ENCODE data around the gene CALN1. TPM values are rescaled to one million over a fixed set of nuclear protein-coding genes. Genes with fewer than 3 reads are reported as not detected.

The CALN1 gene
- total and polyA plus RNA-seq, 2 of the 8 experiments (the other 6 are each of a cell fraction or from before 2014, with no cell fraction given), result 6.4 to 15.2 TPM

DNA sequence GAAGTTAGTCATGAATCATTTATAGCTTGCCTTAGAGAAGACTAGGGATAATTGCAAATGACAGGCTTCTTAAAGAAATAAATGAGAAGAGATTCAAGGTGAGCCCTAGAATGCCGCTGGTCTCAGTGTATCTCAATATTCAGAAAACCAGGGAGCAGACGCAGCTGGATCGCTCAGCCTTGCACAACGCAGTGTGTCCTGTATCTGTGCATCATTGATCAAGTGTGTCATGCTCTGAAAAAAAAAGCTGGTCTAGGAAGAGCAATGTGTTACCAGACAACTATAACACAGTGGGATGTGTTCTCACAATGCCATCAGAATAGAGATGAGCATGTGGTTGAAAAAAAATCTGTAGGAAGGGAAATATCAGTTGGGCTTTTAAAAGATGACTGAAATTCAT lies 230.1 kb downstream of the CALN1 start (continued):
- TF ChIP-seq MAFK (IDR thresholded peaks at IDR 0.05; ENCODE audit: low read depth, low read length), result no peak

Data from H1 (cell line).